ELR (cell line): ENCODE measurements around the gene SMYD3.
A peak's percentile ranks its signal among the peaks of the same experiment; 100 is the strongest.

Experiments used
- DNase-seq: peaks from one replicate; pipeline ENCODE4 v3.0.0-alpha.2; 2015; ENCODE audit warnings: low read depth

The SMYD3 gene

GRCh38 chr1:246271516-246271915, 235.6 kb downstream of the SMYD3 start:
- DNase-seq = no peak

- DNase-seq = no peak
Measured at GRCh38 chr1:246270236-246270635, 236.8 kb downstream of the SMYD3 start.

DNA sequence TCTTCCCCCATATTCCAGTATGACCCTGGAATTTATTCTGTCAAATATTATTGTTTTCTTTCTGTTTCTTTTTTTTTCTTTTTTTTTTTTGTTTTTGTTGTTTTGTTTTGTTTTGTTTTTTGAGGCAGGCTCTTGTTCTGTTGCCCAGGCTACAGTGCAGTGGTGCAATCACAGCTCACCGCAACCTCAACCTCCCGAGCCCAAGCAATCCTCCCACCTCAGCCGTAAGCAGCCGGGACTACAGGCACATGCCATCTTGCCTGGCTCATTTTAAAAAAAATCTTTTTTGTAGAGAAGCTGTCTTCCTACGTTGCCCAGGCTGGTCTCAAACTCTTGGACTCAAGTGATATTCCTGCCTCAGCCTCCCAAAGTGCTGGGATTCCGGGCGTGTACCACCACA, 237.6 kb downstream of the SMYD3 start:
- no peak for DNase-seq

DNA sequence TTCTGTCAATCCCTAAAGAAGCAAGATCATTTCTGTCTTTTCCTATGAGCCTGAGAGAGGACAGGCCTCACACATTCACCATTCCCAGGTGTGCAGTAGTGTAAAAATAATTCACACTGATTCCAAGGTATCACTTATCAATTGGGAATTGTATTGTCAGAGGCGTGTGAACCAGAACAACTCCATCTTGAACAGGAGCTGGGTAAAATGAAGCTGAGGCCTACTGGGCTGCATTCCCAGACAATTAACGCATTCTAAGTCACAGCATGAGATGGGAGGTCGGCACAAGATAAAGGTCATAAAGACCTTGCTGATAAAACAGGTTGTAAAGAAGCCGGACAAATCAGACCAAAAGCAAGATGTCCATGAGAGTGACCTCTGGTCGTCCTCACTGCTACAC, 239.2 kb downstream of the SMYD3 start:
- DNase-seq = no peak

- DNase-seq = no peak
Measured at GRCh38 chr1:246267426-246267825, 239.7 kb downstream of the SMYD3 start.

GRCh38 chr1:246265481-246265880, 241.6 kb downstream of the SMYD3 start:
- DNase-seq = peak; percentile 22

GRCh38 chr1:246262281-246262680, 244.8 kb downstream of the SMYD3 start:
- peak; percentile 13 for DNase-seq

DNA sequence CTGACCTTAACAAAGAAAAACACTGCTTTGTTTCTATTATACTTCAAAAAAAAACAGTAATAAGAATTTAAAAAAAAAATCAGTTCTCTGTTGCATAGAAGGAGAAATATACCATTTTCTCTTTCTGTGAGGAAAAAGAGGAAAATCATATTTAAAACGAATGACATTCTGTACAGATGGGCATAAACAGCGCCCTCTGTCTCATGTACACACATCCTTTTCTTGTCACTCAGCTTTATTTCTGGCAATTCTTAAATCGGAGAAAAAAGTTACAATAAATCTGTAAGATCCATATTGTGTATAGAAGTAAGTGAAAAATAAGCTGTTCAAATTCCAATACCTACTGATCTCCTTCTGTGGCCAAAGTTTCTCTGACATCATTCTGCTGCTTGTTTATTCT, 245.4 kb downstream of the SMYD3 start:
- DNase-seq = no peak

GRCh38 chr1:246258250-246258649, 248.8 kb downstream of the SMYD3 start:
- no peak for DNase-seq

GRCh38 chr1:246255773-246256172, 251.3 kb downstream of the SMYD3 start:
- no peak for DNase-seq

GRCh38 chr1:246254854-246255253, 252.2 kb downstream of the SMYD3 start:
- DNase-seq = no peak

- DNase-seq = peak; percentile 30
Measured at GRCh38 chr1:246246430-246246829, 260.6 kb downstream of the SMYD3 start.

GRCh38 chr1:246245541-246245940, 261.5 kb downstream of the SMYD3 start:
- DNase-seq = peak; percentile 42

DNA sequence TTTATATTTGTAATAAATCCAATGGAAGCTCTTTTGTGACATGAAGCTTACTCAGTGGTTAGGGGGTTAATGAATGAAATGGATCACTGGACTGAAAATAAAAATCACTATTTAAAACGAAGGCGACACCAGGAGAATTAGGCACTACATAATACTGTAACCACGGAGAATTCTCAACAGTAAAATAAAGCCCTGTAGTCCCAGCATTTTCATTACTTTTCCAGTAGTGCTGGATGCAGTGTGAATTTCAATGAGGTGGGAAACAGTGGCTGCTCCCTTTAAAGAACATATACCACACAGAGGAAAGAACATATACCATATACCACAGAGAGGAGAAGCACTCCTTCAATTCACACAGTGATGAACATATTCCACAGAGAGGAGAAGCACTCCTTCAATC, 275.0 kb downstream of the SMYD3 start:
- DNase-seq = no peak

DNA sequence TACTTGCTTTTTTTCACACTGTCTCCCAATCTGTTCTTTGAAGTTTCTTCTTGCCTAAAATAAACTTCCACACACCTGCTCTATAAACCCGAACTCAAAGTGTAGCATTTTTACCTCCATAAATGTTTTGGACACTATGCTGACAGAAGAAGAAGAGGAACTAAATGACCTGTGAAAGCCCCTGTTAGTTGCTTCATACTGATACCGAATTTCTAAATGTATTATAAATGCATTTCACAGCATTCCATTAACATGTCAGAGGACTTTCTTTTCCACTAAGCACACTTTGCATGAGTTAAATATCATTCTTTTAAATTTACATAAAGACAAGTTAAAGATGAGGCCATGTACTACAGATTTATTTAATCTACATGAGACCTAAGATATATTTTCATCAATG, 281.0 kb downstream of the SMYD3 start:
- DNase-seq = no peak

DNA sequence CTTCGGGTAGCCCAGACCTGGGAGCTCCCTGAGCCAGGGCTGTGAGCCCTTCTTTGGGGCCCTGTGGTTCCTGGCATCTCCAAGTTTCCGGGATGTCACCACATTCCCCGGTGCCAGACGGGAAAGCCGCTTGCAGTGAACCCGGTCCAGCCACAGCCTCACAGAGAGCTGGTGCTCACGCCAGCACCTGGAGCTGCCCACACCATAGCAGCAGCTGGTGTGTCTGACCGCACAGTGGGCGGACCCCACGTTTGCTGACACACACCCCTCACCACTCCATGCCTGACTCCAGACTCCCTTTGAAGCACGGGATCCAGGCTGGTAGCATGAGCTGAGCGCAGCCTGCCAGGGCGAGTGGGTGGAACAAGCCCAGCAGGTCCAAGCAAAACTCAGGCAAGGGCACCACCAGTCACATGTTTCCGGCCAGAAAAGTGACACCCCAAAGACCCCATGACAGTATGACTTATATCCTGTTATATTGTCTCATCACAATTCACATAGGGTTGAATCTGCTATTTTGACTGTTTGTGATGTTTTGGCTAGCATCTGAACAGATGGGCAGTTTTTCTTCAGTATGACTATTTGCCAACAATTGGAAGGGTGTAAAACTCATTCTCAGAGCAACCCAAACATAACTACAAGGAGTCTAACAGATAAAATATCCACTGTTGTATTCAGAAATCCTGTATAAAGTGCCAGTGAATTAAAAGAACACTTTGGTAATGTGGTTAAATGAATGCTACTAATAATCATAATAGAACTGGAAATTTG, 285.4 kb downstream of the SMYD3 start:
- peak; percentile 7 for DNase-seq

- DNase-seq = no peak
Measured at GRCh38 chr1:246220495-246221065, 286.5 kb downstream of the SMYD3 start.

DNA sequence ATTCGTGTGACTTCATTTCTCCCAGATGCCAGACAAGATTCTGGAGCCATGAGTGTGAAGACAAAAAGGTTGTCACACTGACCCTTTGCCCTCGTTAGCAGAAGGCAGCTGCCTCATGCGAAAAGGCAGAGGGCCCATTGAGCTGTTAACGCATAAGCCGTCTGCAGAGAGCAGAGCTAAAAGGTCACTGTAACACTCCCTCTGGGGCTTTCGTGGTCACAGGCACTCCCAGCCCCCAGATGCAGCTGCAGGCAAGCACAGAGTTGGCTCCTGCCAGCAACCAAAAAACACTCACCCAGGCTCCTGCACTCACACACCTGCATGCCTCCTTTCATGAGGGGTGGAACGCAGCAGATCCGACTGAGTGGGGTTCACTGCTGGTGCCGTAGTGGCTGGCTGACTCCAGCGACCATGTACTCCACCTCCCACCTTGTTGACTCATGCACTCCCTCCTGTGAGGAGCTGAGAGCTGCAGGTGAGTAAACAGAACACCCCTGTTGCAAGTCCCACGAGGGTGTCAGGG, 287.5 kb downstream of the SMYD3 start:
- DNase-seq = no peak

DNA sequence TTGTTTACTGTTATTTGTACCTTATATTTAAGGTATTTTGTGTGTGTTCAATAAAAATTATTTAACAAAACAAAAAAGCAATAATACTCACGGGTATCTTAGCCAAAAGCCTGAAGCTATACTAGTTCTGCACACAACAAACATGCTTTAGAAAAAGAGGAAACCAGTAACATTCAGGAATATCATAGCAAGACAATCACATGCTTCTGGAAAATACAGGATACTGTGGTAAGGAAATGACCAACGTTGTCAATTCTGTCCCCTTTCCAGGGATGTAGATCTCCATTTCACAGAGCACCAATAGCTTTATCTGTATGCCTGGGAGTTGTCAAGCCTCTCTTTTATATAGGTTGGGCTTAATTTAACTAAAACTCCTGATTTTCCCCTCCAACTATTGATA, 288.4 kb downstream of the SMYD3 start:
- DNase-seq = no peak

DNA sequence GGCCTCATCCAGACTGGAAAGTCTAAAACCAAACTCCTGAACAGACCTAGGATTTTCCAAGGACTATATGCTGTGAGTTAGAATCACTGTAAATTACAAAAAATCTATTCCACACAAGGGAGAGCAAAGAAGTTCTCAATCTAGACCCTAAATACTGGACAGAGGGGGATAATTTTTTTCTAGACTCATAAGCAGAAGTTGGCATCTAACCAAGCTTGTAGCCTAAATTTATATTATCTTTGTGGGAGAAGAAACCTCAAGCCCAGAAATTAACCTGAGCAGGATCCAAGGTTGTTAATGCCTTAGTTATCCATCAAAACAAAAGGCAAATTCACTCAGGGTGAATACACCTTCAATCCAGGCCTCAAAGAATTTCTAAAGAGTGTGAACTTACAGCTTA, 290.2 kb downstream of the SMYD3 start:
- DNase-seq = no peak

DNA sequence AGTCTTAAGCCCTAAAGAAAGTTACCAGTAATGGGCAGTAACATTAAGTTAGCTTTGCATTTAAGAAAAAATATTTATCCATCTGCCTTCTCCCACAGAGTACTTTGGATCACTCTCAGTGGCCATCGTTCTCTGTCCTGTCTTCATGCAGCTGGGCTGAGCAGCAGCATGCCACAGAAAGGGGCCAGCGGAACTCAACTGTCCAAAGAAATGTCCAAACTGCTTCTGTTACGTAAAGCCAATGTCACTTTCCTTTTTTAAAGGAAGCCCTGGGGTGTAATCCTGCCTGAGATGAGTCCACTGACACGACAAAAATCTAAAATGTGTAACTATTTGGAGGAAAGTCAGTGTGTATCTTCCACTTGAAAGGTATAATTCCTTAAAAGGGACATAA, 291.6 kb downstream of the SMYD3 start:
- no peak for DNase-seq

DNA sequence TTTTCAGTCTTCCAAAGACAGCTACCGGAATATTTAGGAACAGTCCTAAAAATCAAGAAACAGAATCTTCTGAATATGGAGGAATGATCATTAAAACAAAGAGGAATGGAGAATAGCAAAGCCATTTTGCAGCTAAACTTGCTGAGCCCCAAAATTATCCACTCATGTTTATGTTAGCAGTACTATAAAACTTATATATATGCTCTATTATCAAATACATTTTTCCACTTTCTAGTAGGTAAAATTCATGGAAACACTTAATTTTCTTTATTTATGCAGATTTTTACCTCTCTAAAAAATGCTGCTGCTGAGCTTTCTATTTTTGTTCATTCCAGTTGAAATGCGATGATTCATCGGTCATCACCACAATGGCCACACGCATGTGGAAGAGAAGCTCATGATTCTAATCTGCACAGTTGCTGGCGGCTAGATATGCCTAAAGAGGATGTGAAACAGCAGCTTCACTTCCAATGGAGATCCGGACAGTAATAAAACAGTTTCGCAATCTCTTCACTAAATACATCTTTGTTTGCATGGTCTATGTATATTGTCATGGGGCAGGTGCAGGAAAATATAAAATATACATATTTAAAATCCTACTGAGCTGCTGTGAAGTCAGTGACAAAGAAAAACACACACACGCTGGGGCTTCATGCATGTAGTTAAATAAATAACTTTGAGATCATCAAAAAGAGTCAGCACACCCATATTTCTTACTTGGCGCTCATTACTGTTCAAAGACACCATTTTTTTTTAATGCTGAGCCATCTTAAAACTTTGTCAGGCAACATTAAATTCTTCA, 292.2 kb downstream of the SMYD3 start:
- peak; percentile 97 for DNase-seq

DNA sequence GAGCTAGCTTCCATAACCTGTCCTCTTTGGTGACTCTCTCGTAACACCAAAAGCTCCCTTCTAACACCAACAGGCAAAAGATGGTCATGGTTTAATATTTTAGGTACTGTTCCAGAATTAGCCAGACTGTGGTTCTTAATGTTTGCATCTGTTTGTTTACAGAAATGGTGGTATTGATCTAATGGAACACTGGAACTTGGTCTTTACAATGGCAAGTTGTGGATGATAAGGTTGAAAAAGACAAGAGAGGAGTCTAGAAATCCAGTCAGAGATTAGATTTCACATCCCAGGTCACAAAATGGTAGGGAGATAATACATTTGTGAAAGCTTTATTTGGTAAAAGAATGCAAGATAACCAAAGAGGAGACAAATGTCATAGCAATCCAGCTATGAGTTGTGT, 293.1 kb downstream of the SMYD3 start:
- no peak for DNase-seq
